GM12878 (cell line): ENCODE results near the gene CEP131. TPM values are rescaled to one million over a fixed set of nuclear protein-coding genes. Genes with fewer than 3 reads are reported as not detected.

Source experiments
- ATAC-seq: fragments of 200-7000 bp; cut with Tn5 transposase; 3 replicates; pipeline ENCODE4 v1.9.1; 2020; ENCODE audit warnings: mild to moderate bottlenecking, moderate library complexity
- BruUV-seq: library from RNA; stranded (reverse); fragments of 400-500 nt; replicated peaks from 2 replicates; lab custom pipeline; 2021; lab: Mats Ljungman, UMichigan
- CTCF ChIA-PET: fragments of 300-600 bp; sonication (Branson Sonifier 250); formaldehyde crosslinking; extraction: SDS; loops from one replicate; lab custom pipeline; 2021; ENCODE audit warnings: inconsistent platforms; lab: Yijun Ruan, JAX
- POLR2A ChIA-PET: fragments of 350-600 bp; formaldehyde crosslinking; extraction: SDS; loops from one replicate; lab custom pipeline; 2021; ENCODE audit warnings: inconsistent platforms; lab: Charles Lee
- RAD21 ChIA-PET: fragments of 300-600 bp; sonication (Branson Sonifier 250); formaldehyde crosslinking; loops from one replicate; lab custom pipeline; 2023; ENCODE audit warnings: antibody characterized with exemption; ENCODE audit not compliant: unreplicated experiment; lab: Charles Lee
- SMC1A ChIA-PET: fragments of 300-600 bp; sonication (Branson Sonifier 250); formaldehyde crosslinking; loops from one replicate; lab custom pipeline; 2023; ENCODE audit not compliant: unreplicated experiment, uncharacterized antibody; lab: Charles Lee
- DNase-seq: peaks from one replicate; pipeline ENCODE4 v3.0.0-alpha.2; 2011; ENCODE audit warnings: low read depth, low spot score
- FAIRE-seq: peaks from 3 replicates; lab custom pipeline; 2011; peaks lifted over from hg19 to GRCh38; lab: Jason Lieb, UNC
- H2AFZ ChIP-seq: 2 replicates; pipeline ENCODE4 v1.6.0; 2011; ENCODE audit warnings: low read depth, low read length, control low read depth; ENCODE audit not compliant: control insufficient read depth
- H3K27ac ChIP-seq: 2 replicates; pipeline ENCODE4 v1.5.1; 2011; ENCODE audit warnings: control low read depth; ENCODE audit not compliant: control insufficient read depth, insufficient read depth
- H3K27me3 ChIP-seq, 2 experiments: replicated peaks in 1 of 2; 2 replicates each; pipeline versions ENCODE4 v1.6.0 to v1.6.1; 2011; ENCODE audit warnings: low read length in 1 of 2; ENCODE audit not compliant: control insufficient read depth in 2 of 2, insufficient read depth in 2 of 2
- H3K36me3 ChIP-seq, 2 experiments: 2 replicates each; pipeline ENCODE4 v1.5.1; 2011; ENCODE audit warnings: low read length in 1 of 2; ENCODE audit not compliant: control insufficient read depth in 2 of 2, insufficient read depth in 2 of 2
- H3K4me1 ChIP-seq: 2 replicates; pipeline ENCODE4 v1.6.1; 2011; ENCODE audit warnings: mild to moderate bottlenecking, low read length, moderate library complexity, mixed read lengths; ENCODE audit not compliant: control insufficient read depth, insufficient read depth
- H3K4me2 ChIP-seq: 2 replicates; pipeline ENCODE4 v1.6.0; 2011; ENCODE audit warnings: control low read depth; ENCODE audit not compliant: control insufficient read depth, insufficient read depth
- H3K4me3 ChIP-seq: fragments of 200-600 bp; sonication (generic); 2 replicates; pipeline ENCODE4 v1.5.1; 2016
- H3K79me2 ChIP-seq: 2 replicates; pipeline ENCODE4 v1.6.0; 2011; ENCODE audit warnings: low read length; ENCODE audit not compliant: control insufficient read depth, insufficient read depth
- H3K9ac ChIP-seq: 2 replicates; pipeline ENCODE4 v1.8.0; 2011; ENCODE audit warnings: low read length, control low read depth, mixed read lengths; ENCODE audit not compliant: control insufficient read depth, insufficient read depth
- H3K9me3 ChIP-seq: replicated peaks from 3 replicates; pipeline ENCODE4 v1.5.1; 2011; ENCODE audit warnings: mild to moderate bottlenecking, low read length; ENCODE audit not compliant: control insufficient read depth, insufficient read depth
- H4K20me1 ChIP-seq: 2 replicates; pipeline ENCODE4 v1.6.0; 2011; ENCODE audit not compliant: control insufficient read depth, insufficient read depth
- HDAC2 ChIP-seq: fragments of 200-600 bp; sonication (generic); IDR thresholded peaks from 2 replicates; pipeline ENCODE4 v1.6.1; 2017
- IRF3 ChIP-seq: fragments of 450-650 bp; IDR thresholded peaks from 2 replicates; pipeline ENCODE4 v1.6.1; 2014; ENCODE audit warnings: mild to moderate bottlenecking
- IRF4 ChIP-seq: IDR thresholded peaks from 2 replicates; pipeline ENCODE4 v1.6.1; 2011; ENCODE audit warnings: low read depth, low read length
- JUND ChIP-seq: IDR thresholded peaks from 2 replicates; pipeline ENCODE4 v1.6.1; 2012; ENCODE audit warnings: low read depth, mild to moderate bottlenecking, low read length, improper control_type of control experiment, moderate library complexity
- KLF5 ChIP-seq: fragments of 450-650 bp; IDR thresholded peaks from 2 replicates; pipeline ENCODE4 v1.6.1; 2014; ENCODE audit warnings: mild to moderate bottlenecking; ENCODE audit not compliant: partially characterized antibody
- MTA3 ChIP-seq: IDR thresholded peaks from 2 replicates; pipeline ENCODE4 v1.6.1; 2012; ENCODE audit warnings: low read length, inconsistent platforms, borderline replicate concordance
- NBN ChIP-seq: fragments of 450-650 bp; IDR thresholded peaks from 2 replicates; pipeline ENCODE4 v1.6.1; 2016
- PML ChIP-seq: IDR thresholded peaks from 2 replicates; pipeline ENCODE4 v1.6.1; 2012; ENCODE audit warnings: low read length, inconsistent platforms
- RBBP5 ChIP-seq: fragments of 200-600 bp; sonication (generic); conservative IDR thresholded peaks from 2 replicates; pipeline ENCODE4 v1.6.1; 2016
- REST ChIP-seq: IDR thresholded peaks from 2 replicates; pipeline ENCODE4 v1.6.1; 2012; ENCODE audit warnings: mild to moderate bottlenecking, low read depth, low read length
- STAT1 ChIP-seq: fragments of 450-650 bp; conservative IDR thresholded peaks from 2 replicates; pipeline ENCODE4 v1.6.1; 2014; ENCODE audit warnings: antibody characterized with exemption, mild to moderate bottlenecking
- YBX1 ChIP-seq: fragments of 450-650 bp; IDR thresholded peaks from 2 replicates; pipeline ENCODE4 v1.6.1; 2016; ENCODE audit warnings: antibody characterized with exemption
- ZBED1 ChIP-seq: IDR thresholded peaks from 2 replicates; pipeline ENCODE4 v1.6.1; 2016; ENCODE audit warnings: borderline replicate concordance
- ZBTB33 ChIP-seq: fragments of 450-650 bp; IDR thresholded peaks from 2 replicates; pipeline ENCODE4 v1.6.1; 2017; ENCODE audit warnings: mild to moderate bottlenecking
- ZBTB4 ChIP-seq: fragments of 450-650 bp; formaldehyde crosslinking; IDR thresholded peaks from 2 replicates; pipeline ENCODE4 v1.4.0; 2022; ENCODE audit warnings: mild to moderate bottlenecking, moderate library complexity
- WGBS: methylation state at CpG from one replicate; pipeline ENCODE4 v1.1.6; 2016; ENCODE audit warnings: low lambda C conversion rate; ENCODE audit not compliant: insufficient replicate concordance, insufficient coverage; ENCODE audit errors: missing lambda C conversion rate; 5-methylcytosine and 5-hydroxymethylcytosine counted together
- in situ Hi-C: fragments of 300-500 bp; cut with MboI; formaldehyde crosslinking; loops from 9 replicates; pipeline ENCODE4 v1.14.3; 2018; ENCODE audit warnings: mixed read lengths
- intact Hi-C: fragments of 100-400 bp; cut with micrococcal nuclease; formaldehyde crosslinking; loops from one replicate; pipeline ENCODE4 v1.14.2; 2022; ENCODE audit not compliant: unreplicated experiment
- polyA plus RNA-seq, 11 experiments: library from polyadenylated mRNA; depleted of rRNA in 4 of 11; unstranded in 6 of 11; stranded (reverse) in 5 of 11; fragments of >200 nt; fragmentation: Nextera tagmentation in 4 of 11; fragmentation: Illumina TruSeq in 1 of 11; extraction: Ambion mirVana in 4 of 11; extraction: Trizol in 1 of 11; gene quantifications; 1 replicate in 1 of 11; 2 replicates in 10 of 11; pipeline versions ENCODE4 v1.2.1 to v1.2.3, GENCODE V29; 2011 to 2016; ENCODE audit warnings: inconsistent platforms in 2 of 11, missing spikeins in 2 of 11, low read depth in 1 of 11
- total RNA-seq, 4 experiments: library from RNA; depleted of rRNA in 3 of 4; stranded (reverse); fragments of >200 nt in 3 of 4; fragmentation: Illumina TruSeq in 1 of 4; extraction: Trizol in 1 of 4; gene quantifications; 2 replicates each; pipeline versions ENCODE4 v1.2.1 to v1.2.3, GENCODE V29; 2013 to 2021

CEP131 gene
- total and polyA plus RNA-seq, 10 of the 15 experiments (the other 5 are each of a cell fraction or from before 2014, with no cell fraction given), result 0.05 to 17.3 (median 6.7) TPM

- SMC1A ChIA-PET, result interaction anchor here (0.7 kb wide), 1 partner anchor 229 kb away, joined by 4 read pairs; no protein-coding TSS in a partner anchor
- Histone ChIP-seq H2AFZ (no peak overlapping the region), H3K27ac (no peak overlapping the region), H3K9me3 (no peaks in the 10 kb centered on the region), H3K36me3 (peaks cover 6 to 14% of the 10 kb centered on the region in 2 experiments; a peak in 3 of 4 replicates), H3K4me2 (no peak overlapping the region), H3K27me3 (no peaks in the 10 kb centered on the region), H3K4me1 (no peaks in the 10 kb centered on the region), H3K79me2 (no peaks in the 10 kb centered on the region), H3K4me3 (no peak overlapping the region), H3K9ac (no peak overlapping the region), H4K20me1 (no peaks in the 10 kb centered on the region)
- in situ Hi-C loops (loop anchor here (5.0 kb wide), 1 partner anchor 222 kb away; no protein-coding TSS in a partner anchor), intact Hi-C loops (loop anchor here (5.0 to 10.0 kb wide), 2 partner anchors 260 to 347 kb away; partner anchors contain the start of gene ACTG1)
- ATAC-seq (no peak), FAIRE-seq (no peak), DNase-seq (no peak)
- BruUV-seq, result no TSS peak
- CTCF ChIA-PET, result interaction anchor here (3.4 kb wide), 1 partner anchor 229 kb away, joined by 44 read pairs; no protein-coding TSS in a partner anchor
- POLR2A ChIA-PET, result no interaction called here
- 88% methylated on average over 34 of the region's 35 CpGs for WGBS
- RAD21 ChIA-PET, result interaction anchor here (3.0 kb wide), 1 partner anchor 229 kb away, joined by 27 read pairs; no protein-coding TSS in a partner anchor
- TF ChIP-seq HDAC2 (no peak), REST (no peak), ZBED1 (no peak), ZBTB33 (no peak), IRF3 (no peak), MTA3 (no peak), ZBTB4 (CRISPR knock-in tag) (no peak), JUND (no peak), STAT1 (no peak), IRF4 (no peak), RBBP5 (no peak), YBX1 (no peak), NBN (no peak), PML (no peak), KLF5 (no peak)
These were observed 32.4 kb upstream of the CEP131 start for GRCh38 chr17:81254955-81255717.
